SK-MEL-5 (cell line): ENCODE data around the gene SLITRK6. TPM values are rescaled to one million over a fixed set of nuclear protein-coding genes. Genes with fewer than 3 reads are reported as not detected.

Experiments used
- DNase-seq: peaks from one replicate; pipeline ENCODE4 v3.0.0-alpha.2; 2016; ENCODE audit warnings: low read depth, low spot score
- in situ Hi-C: cut with HindIII; loops from 2 replicates; pipeline ENCODE4 v1.10.0; 2016; ENCODE audit warnings: low sequenced_read_pairs, high pct_unique_total_duplicates, low pct_unique_long_range_greater_than_20kb
- polyA plus RNA-seq, 2 experiments: library from polyadenylated mRNA; depleted of rRNA; stranded (reverse); fragments of >200 nt; gene quantifications; 2 replicates each; pipeline ENCODE4 v1.2.3, GENCODE V29; 2015
- total RNA-seq: library from RNA; depleted of rRNA; stranded (reverse); fragments of >200 nt; shearing (Covaris generic); gene quantifications from 2 replicates; pipeline ENCODE4 v1.2.3, GENCODE V29; 2014; rRNA removed

Gene SLITRK6, protein sequence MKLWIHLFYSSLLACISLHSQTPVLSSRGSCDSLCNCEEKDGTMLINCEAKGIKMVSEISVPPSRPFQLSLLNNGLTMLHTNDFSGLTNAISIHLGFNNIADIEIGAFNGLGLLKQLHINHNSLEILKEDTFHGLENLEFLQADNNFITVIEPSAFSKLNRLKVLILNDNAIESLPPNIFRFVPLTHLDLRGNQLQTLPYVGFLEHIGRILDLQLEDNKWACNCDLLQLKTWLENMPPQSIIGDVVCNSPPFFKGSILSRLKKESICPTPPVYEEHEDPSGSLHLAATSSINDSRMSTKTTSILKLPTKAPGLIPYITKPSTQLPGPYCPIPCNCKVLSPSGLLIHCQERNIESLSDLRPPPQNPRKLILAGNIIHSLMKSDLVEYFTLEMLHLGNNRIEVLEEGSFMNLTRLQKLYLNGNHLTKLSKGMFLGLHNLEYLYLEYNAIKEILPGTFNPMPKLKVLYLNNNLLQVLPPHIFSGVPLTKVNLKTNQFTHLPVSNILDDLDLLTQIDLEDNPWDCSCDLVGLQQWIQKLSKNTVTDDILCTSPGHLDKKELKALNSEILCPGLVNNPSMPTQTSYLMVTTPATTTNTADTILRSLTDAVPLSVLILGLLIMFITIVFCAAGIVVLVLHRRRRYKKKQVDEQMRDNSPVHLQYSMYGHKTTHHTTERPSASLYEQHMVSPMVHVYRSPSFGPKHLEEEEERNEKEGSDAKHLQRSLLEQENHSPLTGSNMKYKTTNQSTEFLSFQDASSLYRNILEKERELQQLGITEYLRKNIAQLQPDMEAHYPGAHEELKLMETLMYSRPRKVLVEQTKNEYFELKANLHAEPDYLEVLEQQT
- 0.74 and 0.85 TPM in 2 replicates for total RNA-seq
- 1.6 and 3.1 TPM in 2 replicates for polyA plus RNA-seq (2015; cell fraction: cytosol; rRNA removed)
- polyA plus RNA-seq (2015; cell fraction: nucleus; rRNA removed), result 3.6 and 5.2 TPM in 2 replicates

DNA sequence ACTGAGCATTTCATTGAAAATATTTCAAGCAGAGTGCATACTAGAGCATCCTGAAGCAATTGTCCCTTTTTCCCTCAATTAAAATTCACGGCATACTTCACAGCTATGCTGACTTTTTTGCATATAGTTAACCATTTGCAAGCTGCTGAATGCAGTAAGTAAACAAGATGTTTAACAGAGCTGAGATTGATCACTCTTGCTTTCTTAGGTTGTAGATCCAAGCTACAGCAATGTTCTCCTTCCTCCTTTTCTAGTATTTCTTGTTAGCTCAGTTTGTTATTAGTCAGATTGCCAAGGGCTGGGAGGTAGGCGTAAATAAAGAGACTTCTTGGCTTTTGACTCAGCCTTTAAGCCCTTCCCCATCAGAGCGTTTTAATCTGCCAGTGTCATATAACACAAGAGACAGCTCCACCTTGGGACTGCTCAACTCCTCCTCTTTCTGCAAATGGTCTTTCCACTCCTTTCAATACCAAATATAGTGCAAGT, at the start of gene SLITRK6:
TSS of gene SLITRK6 (minus strand) at position 323 of the 486 bp plus-strand sequence. CDS start 2,911 bp downstream, outside the sequence.
- DNase-seq, result peak; percentile 75
- in situ Hi-C loops, result no loop called here

- DNase-seq, result no peak
- in situ Hi-C loops, result no loop called here
Observed at GRCh38 chr13:85847012-85847411, 47.8 kb upstream of the SLITRK6 start.

GRCh38 chr13:85841427-85841826, 42.2 kb upstream of the SLITRK6 start:
- in situ Hi-C loops, result no loop called here
- no peak for DNase-seq

DNA sequence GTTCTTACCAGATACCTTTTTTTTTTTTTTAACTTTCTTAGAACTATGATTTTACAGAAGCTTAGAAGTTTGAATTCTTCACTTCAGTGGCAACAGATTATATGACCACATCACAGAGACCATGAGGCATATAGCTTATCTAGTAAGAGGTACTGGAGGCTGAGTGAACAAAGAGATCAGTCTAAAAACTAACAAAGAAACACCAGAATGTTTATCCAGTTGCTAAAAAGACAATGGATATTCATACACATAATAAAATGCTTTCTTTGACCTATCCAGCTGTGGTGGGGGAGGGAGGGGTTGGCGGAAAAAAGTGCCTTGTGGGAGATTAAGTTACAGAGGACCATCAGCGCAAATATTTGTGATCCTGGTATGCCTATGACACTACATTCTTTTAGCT, 34.7 kb upstream of the SLITRK6 start:
- no peak for DNase-seq
- in situ Hi-C loops, result no loop called here

DNA sequence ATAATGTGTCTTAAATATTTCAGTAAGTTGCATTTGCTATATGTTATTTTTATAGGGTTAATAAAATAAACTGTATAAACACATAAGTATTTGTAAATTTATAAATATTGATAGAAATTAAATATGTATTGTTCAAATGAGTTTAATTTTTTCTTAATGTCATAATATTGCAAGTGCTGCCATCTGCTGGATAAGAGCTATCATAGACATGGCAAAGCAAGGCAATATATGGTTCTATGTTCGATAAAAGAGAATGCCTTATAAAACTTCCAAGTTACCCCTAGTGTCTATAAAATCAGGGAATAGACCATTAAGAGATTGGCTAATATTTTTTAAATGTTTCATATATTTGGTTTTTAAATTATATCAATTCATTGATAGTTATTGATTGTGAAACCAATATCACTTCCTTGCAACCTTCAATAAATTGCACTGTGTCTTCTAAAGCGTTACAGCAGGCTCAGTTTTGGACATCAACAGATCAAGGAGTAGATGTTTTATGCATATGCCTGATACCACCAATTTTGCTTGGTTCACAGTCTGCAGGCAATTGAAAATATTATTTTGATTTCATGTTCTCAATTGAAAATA, 29.0 kb upstream of the SLITRK6 start:
- in situ Hi-C loops, result no loop called here
- DNase-seq, result peak; percentile 53

DNA sequence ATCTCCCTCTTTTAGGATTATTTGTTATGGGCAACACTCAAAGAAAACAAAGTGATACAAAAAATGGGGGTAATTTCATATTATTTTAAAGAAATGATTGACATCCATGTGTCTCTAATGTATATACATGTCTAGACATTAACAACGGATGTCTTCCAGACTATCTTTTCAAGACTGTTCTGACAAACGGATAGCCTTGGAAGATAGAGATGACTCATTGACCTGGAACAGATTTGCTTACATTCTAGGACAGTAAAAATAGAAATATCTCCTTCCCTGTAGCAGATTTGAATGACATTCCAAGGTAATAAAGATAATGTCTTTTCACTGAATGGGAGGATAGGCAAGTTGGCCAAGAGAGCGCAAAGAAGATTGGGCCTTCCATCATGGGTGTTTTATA, 26.2 kb upstream of the SLITRK6 start:
- DNase-seq, result no peak
- in situ Hi-C loops, result no loop called here

GRCh38 chr13:85823832-85824231, 24.6 kb upstream of the SLITRK6 start:
- DNase-seq, result no peak
- in situ Hi-C loops, result no loop called here

- no peak for DNase-seq
- in situ Hi-C loops, result no loop called here
Observed at GRCh38 chr13:85819513-85819912, 20.3 kb upstream of the SLITRK6 start.

GRCh38 chr13:85816413-85816812, 17.2 kb upstream of the SLITRK6 start:
- in situ Hi-C loops, result no loop called here
- peak; percentile 40 for DNase-seq

DNA sequence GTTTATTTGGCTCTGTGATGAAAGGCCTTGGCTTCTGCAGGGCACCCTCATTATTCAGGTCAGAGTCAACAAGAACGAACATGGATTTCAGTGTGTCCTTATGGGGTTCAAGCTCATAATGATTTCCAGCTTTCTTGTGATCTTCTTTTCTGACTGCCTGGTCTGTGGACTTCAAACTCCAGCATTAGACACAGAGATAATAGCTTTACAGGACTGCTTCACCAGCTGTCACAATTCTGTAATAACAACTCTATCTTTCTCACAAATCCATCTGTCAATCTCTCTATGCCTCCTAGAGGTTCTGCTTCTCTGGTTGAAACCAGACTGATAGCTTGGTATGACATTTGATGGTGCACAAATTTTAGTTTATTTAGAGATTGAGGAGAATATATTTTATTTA, 13.1 kb upstream of the SLITRK6 start:
- no peak for DNase-seq
- in situ Hi-C loops, result no loop called here

GRCh38 chr13:85808811-85809210, 9.6 kb upstream of the SLITRK6 start:
- no peak for DNase-seq
- in situ Hi-C loops, result no loop called here

DNA sequence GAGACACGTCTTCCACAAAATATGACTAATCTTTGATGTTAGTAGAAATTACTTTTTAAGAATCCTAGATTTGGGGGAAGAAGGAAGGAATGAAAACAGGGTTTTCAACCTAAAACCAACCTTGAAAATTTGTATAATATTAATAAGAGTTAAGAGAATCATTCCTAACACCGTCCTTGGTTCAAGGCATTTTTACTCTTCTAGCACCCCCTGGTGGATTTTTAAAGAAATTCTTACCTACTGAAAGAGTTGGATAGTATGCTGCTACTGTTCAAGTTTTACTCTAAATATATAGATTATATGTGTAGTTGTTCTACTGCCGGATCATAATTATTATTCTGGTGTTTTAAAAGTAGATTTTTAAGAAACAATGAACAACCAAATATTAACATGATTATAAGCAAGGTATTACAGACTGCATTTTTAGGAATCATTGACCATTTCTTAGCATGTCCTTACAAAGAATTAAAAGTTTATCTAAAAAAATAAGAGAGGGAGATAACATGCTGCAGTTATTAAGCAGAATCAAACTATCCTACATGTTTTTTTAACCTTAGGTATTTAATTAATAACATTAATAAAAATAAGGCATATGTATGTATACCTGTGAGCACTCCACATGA, 7.4 kb upstream of the SLITRK6 start:
- DNase-seq, result peak; percentile 73
- in situ Hi-C loops, result no loop called here

DNA sequence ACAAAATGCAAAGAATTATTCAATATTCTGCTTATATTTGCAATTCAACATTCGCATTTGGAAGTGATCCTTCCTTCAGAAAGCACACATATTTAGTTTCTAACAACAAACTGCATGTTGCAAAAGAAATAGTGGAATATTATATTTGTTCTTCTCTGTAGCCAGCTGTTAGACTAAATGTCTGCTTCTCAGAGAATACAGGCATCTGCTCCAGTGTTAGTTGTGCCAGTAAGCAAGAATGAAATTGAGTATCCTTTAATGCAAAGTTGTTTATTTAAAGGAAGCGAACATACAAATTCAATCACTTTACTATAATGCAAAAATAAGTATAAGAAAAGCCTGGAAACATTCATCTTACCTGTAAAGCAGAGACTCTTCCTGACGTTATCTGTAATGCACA, 663 bp downstream of the SLITRK6 start:
- in situ Hi-C loops, result no loop called here
- DNase-seq, result no peak

- no peak for DNase-seq
- in situ Hi-C loops, result no loop called here
Observed at GRCh38 chr13:85797311-85797710, 1.9 kb downstream of the SLITRK6 start.

DNA sequence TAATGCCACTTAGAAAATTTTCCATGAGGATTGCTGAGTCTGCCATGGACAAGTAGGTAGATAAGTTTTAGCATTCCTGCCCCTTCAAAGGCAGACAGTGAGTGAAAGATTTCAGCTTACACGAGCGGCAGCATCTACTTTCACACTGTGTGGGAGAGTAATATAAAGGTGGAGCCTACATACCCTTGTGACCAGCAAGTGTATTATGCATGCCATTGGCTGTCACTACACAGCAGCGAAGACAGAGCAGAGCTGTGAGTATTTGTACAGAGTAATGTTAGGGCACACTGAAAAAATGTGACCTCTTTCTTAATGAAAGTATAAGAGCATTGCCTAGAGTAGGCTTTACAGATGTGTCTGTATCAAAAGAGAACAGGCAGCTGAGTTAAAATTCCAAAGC, 14.0 kb downstream of the SLITRK6 start:
- in situ Hi-C loops, result no loop called here
- DNase-seq, result no peak

DNA sequence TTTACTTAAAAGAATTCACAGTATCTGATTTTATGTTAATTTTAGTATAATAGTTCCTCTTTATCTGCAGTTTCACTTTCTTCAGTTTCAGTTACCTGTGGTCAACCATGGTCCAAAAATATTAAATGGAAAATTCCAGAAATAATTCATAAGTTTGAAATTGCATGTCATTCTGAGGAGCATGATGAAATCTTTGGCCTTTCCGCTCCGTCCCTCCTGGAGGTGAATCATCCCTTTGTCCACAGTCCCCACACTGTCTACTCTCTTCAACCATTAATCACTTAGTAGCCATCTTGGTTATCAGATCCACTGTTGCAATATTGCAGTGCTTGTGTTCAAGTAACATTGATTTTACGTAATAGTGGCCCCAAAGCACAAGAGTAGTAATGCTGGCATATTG, 26.9 kb downstream of the SLITRK6 start:
- peak; percentile 39 for DNase-seq
- in situ Hi-C loops, result no loop called here

DNA sequence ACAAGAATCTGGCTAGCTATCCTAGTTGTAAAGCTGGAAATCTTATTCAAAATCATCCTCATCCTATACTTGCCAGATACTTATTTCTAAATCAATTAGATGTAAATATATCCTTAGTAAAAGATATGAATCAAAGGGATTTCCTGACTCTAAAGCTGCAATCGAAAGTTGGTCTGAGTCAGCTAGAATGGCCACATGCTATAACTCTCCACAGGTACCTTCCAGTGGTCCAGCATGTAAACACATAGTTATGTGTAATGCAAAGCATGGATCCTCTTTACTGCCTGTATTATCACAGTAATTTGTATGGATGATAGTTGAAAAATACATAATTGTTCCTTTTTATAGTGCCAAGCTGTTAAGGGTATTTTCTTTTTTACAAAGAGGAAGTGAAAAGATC, 27.4 kb downstream of the SLITRK6 start:
- in situ Hi-C loops, result no loop called here
- DNase-seq, result no peak

DNA sequence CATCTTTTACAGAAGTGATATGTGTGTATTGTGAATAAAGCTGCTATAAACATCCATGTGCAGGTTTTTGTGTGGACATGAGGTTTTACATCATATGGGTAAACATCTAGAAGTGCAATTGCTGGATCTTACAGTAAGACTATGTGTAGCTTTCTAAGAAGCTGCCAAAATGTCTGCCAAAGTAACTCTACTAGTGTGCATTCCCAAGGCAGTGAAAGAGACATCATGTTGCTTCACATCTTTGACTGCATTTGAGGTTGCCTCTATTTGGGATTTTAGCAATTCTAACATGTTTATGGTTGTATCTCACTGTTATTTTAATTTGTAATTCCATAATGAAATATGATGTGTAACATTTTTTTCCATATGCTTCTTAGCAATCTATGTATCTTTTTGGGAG, 30.3 kb downstream of the SLITRK6 start:
- DNase-seq, result no peak
- in situ Hi-C loops, result no loop called here
